Upper lobe of left lung (tissue), 6 donors: ENCODE results near the gene GAL3ST2. TPM values are rescaled to one million over a fixed set of nuclear protein-coding genes. Genes with fewer than 3 reads are reported as not detected.

Experiments used
- ATAC-seq, 2 donors: fragments of 200-7000 bp; cut with Tn5 transposase; one replicate each; pipeline ENCODE4 v1.9.1; 2022; ENCODE audit warnings: mild to moderate bottlenecking in 2 of 2, moderate library complexity in 2 of 2; ENCODE audit not compliant: low FRiP score in 2 of 2
- DNase-seq, 2 donors: peaks; one replicate each; pipeline ENCODE4 v3.0.0-alpha.2; 2019 to 2020
- H3K27ac ChIP-seq, 4 donors: fragments of 200-600 bp; sonication (generic); one replicate each; pipeline ENCODE4 v1.5.1; 2016 to 2019
- H3K27me3 ChIP-seq, 4 donors: fragments of 200-600 bp; sonication (generic); one replicate each; pipeline ENCODE4 v1.5.1; 2017 to 2019
- H3K36me3 ChIP-seq, 4 donors: fragments of 200-600 bp; sonication (generic); one replicate each; pipeline ENCODE4 v1.5.1; 2016 to 2019
- H3K4me1 ChIP-seq, 4 donors: fragments of 200-600 bp; sonication (generic); one replicate each; pipeline ENCODE4 v1.5.1; 2018 to 2019
- H3K4me3 ChIP-seq, 4 donors: fragments of 200-600 bp; sonication (generic); one replicate each; pipeline ENCODE4 v1.5.1; 2017 to 2019; ENCODE audit warnings: mild to moderate bottlenecking in 2 of 4, moderate library complexity in 1 of 4
- H3K9me3 ChIP-seq, 4 donors: fragments of 200-600 bp; sonication (generic); one replicate each; pipeline ENCODE4 v1.5.1; 2018 to 2019
- CTCF ChIP-seq, 6 experiments: fragments of 450-650 bp in 4 of 6; fragments of 200-600 bp in 2 of 6; sonication (generic) in 2 of 6; IDR thresholded peaks; one replicate each; pipeline ENCODE4 v1.5.1; 2016 to 2019; ENCODE audit warnings: antibody characterized with exemption in 6 of 6
- EP300 ChIP-seq, 4 donors: sonication (generic); formaldehyde crosslinking; IDR thresholded peaks; one replicate each; pipeline ENCODE4 v1.5.1; 2017; ENCODE audit warnings: antibody characterized with exemption in 4 of 4, control low read depth in 2 of 4
- POLR2A ChIP-seq, 4 donors: fragments of 450-650 bp; IDR thresholded peaks; one replicate each; pipeline ENCODE4 v1.5.1; 2016 to 2017; ENCODE audit warnings: antibody characterized with exemption in 4 of 4, mild to moderate bottlenecking in 2 of 4
- POLR2AphosphoS5 ChIP-seq, 2 donors: sonication (generic); formaldehyde crosslinking; IDR thresholded peaks; one replicate each; pipeline ENCODE4 v1.5.1; 2017; ENCODE audit warnings: antibody characterized with exemption in 2 of 2
- WGBS, 2 donors: methylation state at CpG; one replicate each; pipeline ENCODE4 v1.1.5; 2017 to 2018; 5-methylcytosine and 5-hydroxymethylcytosine counted together
- total RNA-seq, 6 donors: library from RNA; depleted of rRNA in 4 of 6; stranded (reverse); fragments of >200 nt in 4 of 6; gene quantifications; one replicate each; pipeline versions ENCODE4 v1.1.0 to v1.2.1, GENCODE V29; 2016 to 2021
- donor health status: DM: no; HTN: no; CAD: no; lungs with moderate emphysema.
- donor health status: DM: no; HTN: yes; CAD: no; lungs with severe emphysema.

Gene GAL3ST2
- total RNA-seq, 6 donors from 2014 or later: 0.59 to 2.1 (median 0.91) TPM; not detected in 3

GRCh38 chr2:241849616-241850543 is 73.3 kb downstream of the GAL3ST2 start:
- ATAC-seq (no peak), DNase-seq (peak; percentile 18 to 66)
- Histone ChIP-seq H3K9me3 (no peaks in the 10 kb centered on the region), H3K27ac (no peak overlapping the region), H3K27me3 (peaks cover 0 to 3% (median 0%) of the 10 kb centered on the region in 4 donors), H3K4me1 (peaks cover 1 to 4% (median 2%) of the 10 kb centered on the region in 4 donors), H3K4me3 (no peak overlapping the region), H3K36me3 (no peaks in the 10 kb centered on the region)
- TF ChIP-seq POLR2AphosphoS5 (IDR thresholded peaks at IDR 0.05): no peak
- 86 to 87% methylated on average over 10 to 16 of the region's 16 CpGs for WGBS, 2 donors

GRCh38 chr2:241850544-241851324 is 74.1 kb downstream of the GAL3ST2 start:
- WGBS, 2 donors: 93 to 96% methylated on average over 11 to 26 of the region's 27 CpGs
- Histone ChIP-seq H3K27me3 (no peaks in the 10 kb centered on the region), H3K9me3 (no peaks in the 10 kb centered on the region), H3K36me3 (no peaks in the 10 kb centered on the region), H3K4me1 (no peaks in the 10 kb centered on the region), H3K27ac (no peak overlapping the region), H3K4me3 (no peak overlapping the region)
- peak in 1 of 2 donors; percentile 62 for DNase-seq
- TF ChIP-seq POLR2A (IDR thresholded peaks at IDR 0.05) (no peak), POLR2AphosphoS5 (IDR thresholded peaks at IDR 0.05) (no peak), CTCF (IDR thresholded peaks at IDR 0.05) (no peak), EP300 (IDR thresholded peaks at IDR 0.05) (no peak)
- ATAC-seq: no peak

- DNase-seq (peak in 1 of 2 donors; percentile 75), ATAC-seq (no peak)
- H3K27me3 ChIP-seq: no peaks in the 10 kb centered on the region
- H3K36me3 ChIP-seq: no peaks in the 10 kb centered on the region
- whole genome bisulfite sequencing, 2 donors: 89 to 100% methylated on average over 3 to 24 of the region's 26 CpGs
- H3K4me3 ChIP-seq: no peak overlapping the region
- no peaks in the 10 kb centered on the region for H3K9me3 ChIP-seq
- no peaks in the 10 kb centered on the region for H3K4me1 ChIP-seq
- H3K27ac ChIP-seq: no peak overlapping the region
- TF ChIP-seq EP300 (IDR thresholded peaks at IDR 0.05): no peak
- TF ChIP-seq POLR2AphosphoS5 (IDR thresholded peaks at IDR 0.05): no peak
- no peak for TF ChIP-seq POLR2A (IDR thresholded peaks at IDR 0.05)
- TF ChIP-seq CTCF (IDR thresholded peaks at IDR 0.05): no peak
These were observed 74.9 kb downstream of the GAL3ST2 start for GRCh38 chr2:241851325-241852115.

GRCh38 chr2:241852116-241852980 is 75.7 kb downstream of the GAL3ST2 start:
- Histone ChIP-seq H3K27ac (no peak overlapping the region), H3K27me3 (no peaks in the 10 kb centered on the region), H3K9me3 (no peaks in the 10 kb centered on the region), H3K4me1 (no peaks in the 10 kb centered on the region), H3K36me3 (no peaks in the 10 kb centered on the region), H3K4me3 (no peak overlapping the region)
- WGBS, 2 donors: 90 to 94% methylated on average over 28 to 36 of the region's 39 CpGs
- no peak for TF ChIP-seq POLR2AphosphoS5 (IDR thresholded peaks at IDR 0.05)
- DNase-seq (peak; percentile 18 to 81), ATAC-seq (no peak)

- Histone ChIP-seq H3K27me3 (no peaks in the 10 kb centered on the region), H3K27ac (no peak overlapping the region), H3K9me3 (no peaks in the 10 kb centered on the region), H3K4me3 (no peak overlapping the region), H3K4me1 (no peaks in the 10 kb centered on the region), H3K36me3 (no peaks in the 10 kb centered on the region)
- DNase-seq (peak in 1 of 2 donors; percentile 62), ATAC-seq (no peak)
- 89 to 95% methylated on average over 7 to 10 of the region's 10 CpGs for WGBS, 2 donors
- TF ChIP-seq POLR2A (IDR thresholded peaks at IDR 0.05): no peak
- no peak for TF ChIP-seq EP300 (IDR thresholded peaks at IDR 0.05)
- TF ChIP-seq CTCF (IDR thresholded peaks at IDR 0.05): no peak
- TF ChIP-seq POLR2AphosphoS5 (IDR thresholded peaks at IDR 0.05): no peak
These were observed 76.5 kb downstream of the GAL3ST2 start for GRCh38 chr2:241852981-241853631.
